CD14-positive monocyte (primary cell): Measurements from ENCODE around the gene DHPS. TPM values are rescaled to one million over a fixed set of nuclear protein-coding genes. Genes with fewer than 3 reads are reported as not detected.
"Not testable (repeated sequence)": the region's sequence is repeated elsewhere in the genome, so short reads cannot be mapped to it uniquely, and the experiment has no call there.

ENCODE experiments used
- DNase-seq, 3 donors: peaks; one replicate each; pipeline ENCODE4 v3.0.0-alpha.2; 2011 to 2022
- H2AFZ ChIP-seq: 2 replicates; pipeline ENCODE4 v1.6.0; 2012; ENCODE audit warnings: mild to moderate bottlenecking, low read depth, low read length, inconsistent platforms; ENCODE audit not compliant: insufficient read depth, poor library complexity, severe bottlenecking
- H3K27ac ChIP-seq, 2 donors: 1 replicate in 1 of 2; 2 replicates in 1 of 2; pipeline ENCODE4 v1.5.1; 2012 to 2013; ENCODE audit warnings: low read length in 2 of 2, control low read depth in 1 of 2, inconsistent platforms in 1 of 2, low read depth in 1 of 2, mild to moderate bottlenecking in 1 of 2
- H3K27me3 ChIP-seq, 2 donors: one replicate each; pipeline versions ENCODE4 v1.6.0 to v1.6.1; 2011 to 2013; ENCODE audit warnings: low read length in 2 of 2; ENCODE audit not compliant: control insufficient read depth in 2 of 2, insufficient read depth in 2 of 2
- H3K36me3 ChIP-seq, 2 donors: replicated peaks in 1 of 2; 1 replicate in 1 of 2; 2 replicates in 1 of 2; pipeline versions ENCODE4 v1.5.1 to v1.6.1; 2012 to 2013; ENCODE audit warnings: low read length in 2 of 2, control low read depth in 1 of 2, inconsistent platforms in 1 of 2, mild to moderate bottlenecking in 1 of 2; ENCODE audit not compliant: insufficient read depth in 2 of 2, control insufficient read depth in 1 of 2
- H3K4me1 ChIP-seq, 2 donors: 1 replicate in 1 of 2; 2 replicates in 1 of 2; pipeline versions ENCODE4 v1.5.1 to v1.6.1; 2012 to 2013; ENCODE audit warnings: low read length in 2 of 2, control low read depth in 1 of 2, inconsistent platforms in 1 of 2, mild to moderate bottlenecking in 1 of 2, moderate library complexity in 1 of 2; ENCODE audit not compliant: insufficient read depth in 2 of 2, control insufficient read depth in 1 of 2
- H3K4me2 ChIP-seq: replicated peaks from 2 replicates; pipeline ENCODE3; 2012; ENCODE audit warnings: low read length, moderate library complexity, mild to moderate bottlenecking; ENCODE audit not compliant: poor library complexity, severe bottlenecking; ENCODE audit errors: extremely low read depth
- H3K4me3 ChIP-seq, 3 experiments: fragments of 200-600 bp in 1 of 3; sonication (generic) in 1 of 3; replicated peaks in 1 of 3; 1 replicate in 2 of 3; 2 replicates in 1 of 3; pipeline ENCODE4 v1.5.1; 2011 to 2013; ENCODE audit warnings: low read length in 3 of 3, mild to moderate bottlenecking in 3 of 3, control low read depth in 2 of 3, low read depth in 2 of 3, inconsistent platforms in 1 of 3, moderate library complexity in 1 of 3
- H3K79me2 ChIP-seq: 2 replicates; pipeline ENCODE4 v1.6.0; 2012; ENCODE audit warnings: mild to moderate bottlenecking, control low read depth, inconsistent platforms, low read length, moderate library complexity; ENCODE audit not compliant: insufficient read depth
- H3K9ac ChIP-seq: 2 replicates; pipeline ENCODE4 v1.6.0; 2017; ENCODE audit warnings: low read length, mild to moderate bottlenecking; ENCODE audit not compliant: insufficient read depth, poor library complexity, severe bottlenecking
- H3K9me3 ChIP-seq, 2 donors: replicated peaks in 1 of 2; 1 replicate in 1 of 2; 2 replicates in 1 of 2; pipeline versions ENCODE4 v1.5.1 to v1.6.1; 2012 to 2013; ENCODE audit warnings: low read length in 2 of 2, control low read depth in 1 of 2; ENCODE audit not compliant: control insufficient read depth in 1 of 2, insufficient read depth in 1 of 2
- H4K20me1 ChIP-seq: 2 replicates; pipeline ENCODE4 v1.6.0; 2012; ENCODE audit warnings: mild to moderate bottlenecking, low read length, control low read depth, moderate library complexity; ENCODE audit not compliant: insufficient read depth
- H3K27ac Mint-ChIP-seq, 7 donors: one replicate each; pipeline ENCODE4 v1.8.0; 2020; ENCODE audit warnings: mild to moderate bottlenecking in 7 of 7, mixed read lengths in 7 of 7, moderate library complexity in 6 of 7, inconsistent platforms in 2 of 7
- H3K27me3 Mint-ChIP-seq, 3 donors: one replicate each; pipeline ENCODE4 v1.8.0; 2021 to 2022; ENCODE audit warnings: low read depth in 3 of 3, mild to moderate bottlenecking in 3 of 3, mixed read lengths in 3 of 3, moderate library complexity in 3 of 3, inconsistent platforms in 1 of 3
- H3K36me3 Mint-ChIP-seq, 2 donors: one replicate each; pipeline ENCODE4 v1.8.0; 2020; ENCODE audit warnings: mixed read lengths in 2 of 2, inconsistent platforms in 1 of 2, mild to moderate bottlenecking in 1 of 2
- H3K4me1 Mint-ChIP-seq: one replicate; pipeline ENCODE4 v1.8.0; 2020; ENCODE audit warnings: mild to moderate bottlenecking, mixed read lengths
- H3K4me3 Mint-ChIP-seq, 2 donors: one replicate each; pipeline ENCODE4 v1.8.0; 2020; ENCODE audit warnings: mild to moderate bottlenecking in 2 of 2, mixed read lengths in 2 of 2, moderate library complexity in 1 of 2
- H3K9me3 Mint-ChIP-seq, 7 donors: one replicate each; pipeline ENCODE4 v1.8.0; 2020 to 2022; ENCODE audit warnings: mixed read lengths in 7 of 7, mild to moderate bottlenecking in 6 of 7, moderate library complexity in 6 of 7, inconsistent platforms in 2 of 7
- WGBS: methylation state at CpG from one replicate; pipeline ENCODE4 v1.1.5; 2013; ENCODE audit warnings: missing lambda C conversion rate; ENCODE audit not compliant: insufficient coverage; 5-methylcytosine and 5-hydroxymethylcytosine counted together
- intact Hi-C, 2 donors: fragments of 100-400 bp; cut with micrococcal nuclease; formaldehyde crosslinking; loops; one replicate each; pipeline versions ENCODE4 v1.15.0 to v1.15.1; 2023
- polyA plus RNA-seq, 3 donors: library from polyadenylated mRNA; depleted of rRNA in 1 of 3; unstranded in 2 of 3; stranded (reverse) in 1 of 3; fragments of 300-500 nt in 2 of 3; fragments of >200 nt in 1 of 3; fragmentation: Illumina TruSeq in 2 of 3; gene quantifications; 1 replicate in 2 of 3; 2 replicates in 1 of 3; pipeline ENCODE4 v1.2.3, GENCODE V29; 2012 to 2021
- TF ChIP-seq, protein P1 (sequence below): fragments of 200-600 bp; IDR thresholded peaks from one replicate; pipeline ENCODE4 v1.8.0; 2022; ENCODE audit warnings: antibody characterized with exemption, mild to moderate bottlenecking

DHPS gene
- polyA plus RNA-seq, 3 donors = 51.0 to 130 (median 53.4) TPM

DNA sequence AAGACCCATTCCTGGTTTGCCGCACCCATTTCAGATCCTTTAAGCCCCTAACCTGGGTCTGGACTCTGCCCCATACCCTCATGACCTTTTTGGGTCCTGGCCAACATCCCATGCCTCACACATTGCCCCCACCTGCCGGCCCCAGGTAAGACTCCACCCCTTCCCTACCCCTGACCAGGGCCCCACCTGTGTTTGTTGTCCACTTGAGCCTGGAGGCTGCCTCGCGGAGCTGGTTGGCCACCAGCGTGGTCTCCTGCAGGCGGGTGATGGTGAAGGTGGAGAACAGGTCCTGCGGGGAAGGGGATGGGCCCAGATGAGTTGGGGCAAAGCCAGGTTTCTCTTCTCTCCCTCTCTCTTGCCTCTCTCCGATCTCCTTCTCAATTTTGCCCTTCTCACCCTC, 34.6 kb downstream of the DHPS start:
- H3K27me3 Mint-ChIP-seq = peaks cover 0 to 4% (median 0%) of the 10 kb centered on the region in 3 donors
- H3K4me3 Mint-ChIP-seq = no peak overlapping the region
- no peaks in the 10 kb centered on the region for H3K9me3 ChIP-seq
- H3K79me2 ChIP-seq = no peaks in the 10 kb centered on the region
- no peak for DNase-seq
- H4K20me1 ChIP-seq = peaks cover 52% of the 10 kb centered on the region
- 80% methylated on average over 1 of the region's 8 CpGs for WGBS
- H3K27ac ChIP-seq = peak overlapping the region in 1 of 2 donors; percentile 38
- TF ChIP-seq, protein P1, sequence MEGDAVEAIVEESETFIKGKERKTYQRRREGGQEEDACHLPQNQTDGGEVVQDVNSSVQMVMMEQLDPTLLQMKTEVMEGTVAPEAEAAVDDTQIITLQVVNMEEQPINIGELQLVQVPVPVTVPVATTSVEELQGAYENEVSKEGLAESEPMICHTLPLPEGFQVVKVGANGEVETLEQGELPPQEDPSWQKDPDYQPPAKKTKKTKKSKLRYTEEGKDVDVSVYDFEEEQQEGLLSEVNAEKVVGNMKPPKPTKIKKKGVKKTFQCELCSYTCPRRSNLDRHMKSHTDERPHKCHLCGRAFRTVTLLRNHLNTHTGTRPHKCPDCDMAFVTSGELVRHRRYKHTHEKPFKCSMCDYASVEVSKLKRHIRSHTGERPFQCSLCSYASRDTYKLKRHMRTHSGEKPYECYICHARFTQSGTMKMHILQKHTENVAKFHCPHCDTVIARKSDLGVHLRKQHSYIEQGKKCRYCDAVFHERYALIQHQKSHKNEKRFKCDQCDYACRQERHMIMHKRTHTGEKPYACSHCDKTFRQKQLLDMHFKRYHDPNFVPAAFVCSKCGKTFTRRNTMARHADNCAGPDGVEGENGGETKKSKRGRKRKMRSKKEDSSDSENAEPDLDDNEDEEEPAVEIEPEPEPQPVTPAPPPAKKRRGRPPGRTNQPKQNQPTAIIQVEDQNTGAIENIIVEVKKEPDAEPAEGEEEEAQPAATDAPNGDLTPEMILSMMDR = no peak
- no peak overlapping the region for H3K4me3 ChIP-seq
- no peak overlapping the region for H3K4me2 ChIP-seq
- no peaks in the 10 kb centered on the region for H3K27me3 ChIP-seq
- H3K9me3 Mint-ChIP-seq = peaks cover 0 to 5% (median 1%) of the 10 kb centered on the region in 7 donors
- peak overlapping the region; percentile 27 to 85 (median 40) for H3K27ac Mint-ChIP-seq
- intact Hi-C loops = no loop called here
- H3K4me1 Mint-ChIP-seq = peaks cover 27% of the 10 kb centered on the region
- H3K9ac ChIP-seq = no peak overlapping the region
- no peak overlapping the region for H2AFZ ChIP-seq
- peaks cover 46 to 61% of the 10 kb centered on the region in 2 donors for H3K36me3 ChIP-seq
- peaks cover 12 to 29% of the 10 kb centered on the region in 2 donors for H3K4me1 ChIP-seq
- peaks cover 49 to 84% of the 10 kb centered on the region in 2 donors for H3K36me3 Mint-ChIP-seq

DNA sequence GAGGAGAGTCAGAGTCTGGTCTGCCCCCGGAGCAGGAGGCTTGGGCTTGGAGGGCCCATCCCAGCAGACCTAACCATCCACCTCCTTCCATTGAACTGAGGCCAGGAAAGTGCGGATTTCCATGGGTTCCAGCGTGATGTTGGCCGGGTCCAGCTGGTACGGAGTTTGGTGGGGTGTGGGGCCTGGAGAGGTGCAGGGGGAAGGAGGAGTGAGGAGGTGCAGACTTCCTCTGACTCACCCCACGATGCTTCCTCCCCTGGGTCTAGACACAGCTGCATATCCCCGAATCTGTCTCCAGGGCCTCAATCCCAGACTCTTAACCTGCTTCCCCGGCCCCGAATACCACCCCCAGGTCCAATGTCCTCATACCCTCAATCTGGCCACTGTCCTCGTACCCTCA, 35.1 kb downstream of the DHPS start:
- no peak overlapping the region for H3K4me3 ChIP-seq
- Mint-ChIP-seq H3K9me3 (peaks cover 0 to 5% (median 3%) of the 10 kb centered on the region in 7 donors), H3K36me3 (peaks cover 44 to 79% of the 10 kb centered on the region in 2 donors), H3K27ac (peak overlapping the region in 4 of 7 donors; percentile 31 to 57 (median 44)), H3K27me3 (peaks cover 0 to 4% (median 0%) of the 10 kb centered on the region in 3 donors), H3K4me1 (peaks cover 27% of the 10 kb centered on the region), H3K4me3 (no peak overlapping the region)
- TF ChIP-seq, protein P1 = no peak
- no peak for DNase-seq
- no peaks in the 10 kb centered on the region for H3K27me3 ChIP-seq
- intact Hi-C loops = no loop called here
- peak overlapping the region; percentile 6 to 38 for H3K27ac ChIP-seq
- WGBS = 76% methylated on average over 4 of the region's 10 CpGs
- H3K4me2 ChIP-seq = no peak overlapping the region
- peaks cover 47% of the 10 kb centered on the region for H4K20me1 ChIP-seq
- peaks cover 41 to 56% of the 10 kb centered on the region in 2 donors for H3K36me3 ChIP-seq
- H3K9me3 ChIP-seq = no peaks in the 10 kb centered on the region
- no peaks in the 10 kb centered on the region for H3K79me2 ChIP-seq
- H3K9ac ChIP-seq = no peak overlapping the region
- no peak overlapping the region for H2AFZ ChIP-seq
- H3K4me1 ChIP-seq = peaks cover 12 to 29% of the 10 kb centered on the region in 2 donors

DNA sequence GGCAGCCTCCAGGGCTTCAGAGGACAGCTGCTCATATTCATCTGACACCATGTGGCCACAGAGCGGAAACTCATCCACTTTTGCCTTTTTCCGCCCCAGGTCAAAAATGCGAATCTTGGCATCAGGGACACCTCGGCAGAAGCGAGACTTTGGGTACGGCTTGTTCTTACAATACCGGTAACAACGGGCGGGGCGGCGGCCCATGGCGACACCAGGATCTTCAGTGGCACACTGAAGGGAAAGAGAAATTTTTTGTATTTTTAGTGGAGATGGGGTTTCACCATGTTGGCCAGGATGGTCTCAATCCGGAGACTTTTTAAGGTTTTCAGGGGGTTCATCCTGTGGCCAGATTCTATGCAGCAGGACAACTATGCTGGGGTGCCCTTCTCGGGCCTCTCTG, 38.0 kb downstream of the DHPS start:
- H3K4me3 Mint-ChIP-seq, H3K27me3 Mint-ChIP-seq: not testable (repeated sequence)
- peaks cover 26 to 52% of the 10 kb centered on the region in 2 donors for H3K36me3 Mint-ChIP-seq

More for the DNA sequence above, 38.0 kb downstream of the DHPS start:
- H3K9ac ChIP-seq, H3K4me2 ChIP-seq, DNase-seq, H3K79me2 ChIP-seq, H3K27ac ChIP-seq, intact Hi-C loops, H3K27me3 ChIP-seq, H3K4me3 ChIP-seq, H3K9me3 ChIP-seq, H3K9me3 Mint-ChIP-seq, H2AFZ ChIP-seq: not testable (repeated sequence)
- Histone ChIP-seq H4K20me1 (peaks cover 28% of the 10 kb centered on the region), H3K36me3 (peaks cover 24 to 40% of the 10 kb centered on the region in 2 donors), H3K4me1 (peaks cover 20 to 37% of the 10 kb centered on the region in 2 donors)
- Mint-ChIP-seq H3K27ac (peak overlapping the region in 3 of 7 donors; percentile 26 to 54 (median 52)), H3K4me1 (peaks cover 32% of the 10 kb centered on the region)
- WGBS = over 99% methylated on average over 13 of the region's 14 CpGs
